NT2/D1 (cell line): Measurements from ENCODE around the gene MPO.

Experiments
- SUZ12 ChIP-seq: IDR thresholded peaks from 2 replicates; pipeline ENCODE4 v1.6.1; 2011; ENCODE audit not compliant: insufficient read length, insufficient read depth; ENCODE audit errors: extremely low read depth
- YY1 ChIP-seq: IDR thresholded peaks from 2 replicates; pipeline ENCODE4 v1.6.1; 2011; ENCODE audit not compliant: insufficient read length, insufficient read depth
- ZNF274 ChIP-seq: IDR thresholded peaks from 2 replicates; pipeline ENCODE4 v1.6.1; 2011; ENCODE audit warnings: mild to moderate bottlenecking, low read depth, low read length

- TF ChIP-seq YY1, result no peak
- TF ChIP-seq ZNF274, result no peak
- TF ChIP-seq SUZ12, result no peak
These were observed 37.3 kb upstream of the MPO start for GRCh38 chr17:58318065-58318481.
